A673 (cell line): ENCODE data around the gene FSCN2. TPM values are rescaled to one million over a fixed set of nuclear protein-coding genes. Genes with fewer than 3 reads are reported as not detected.

ENCODE experiments used
- BruUV-seq: library from RNA; stranded (reverse); fragments of 400-500 nt; replicated peaks from 2 replicates; lab custom pipeline; 2021; lab: Mats Ljungman, UMichigan
- CTCF ChIA-PET: fragments of 300-600 bp; sonication (Branson Sonifier 250); formaldehyde crosslinking; loops from one replicate; lab custom pipeline; 2022; ENCODE audit warnings: antibody characterized with exemption; lab: Charles Lee
- POLR2A ChIA-PET: fragments of 300-600 bp; sonication (Branson Sonifier 250); formaldehyde crosslinking; loops from one replicate; lab custom pipeline; 2022; ENCODE audit warnings: antibody characterized with exemption; ENCODE audit not compliant: low non-redundant PET; lab: Charles Lee
- DNase-seq: peaks from one replicate; pipeline ENCODE4 v3.0.0-alpha.2; 2015; ENCODE audit warnings: low spot score
- H3K27ac ChIP-seq: fragments of 200-600 bp; sonication (generic); 2 replicates; pipeline ENCODE4 v1.5.1; 2016; ENCODE audit warnings: mixed run types, low read depth, mild to moderate bottlenecking, mixed read lengths, antibody characterized with exemption, low read length; ENCODE audit not compliant: poor library complexity, severe bottlenecking
- H3K27me3 ChIP-seq: fragments of 200-600 bp; sonication (generic); replicated peaks from 2 replicates; pipeline ENCODE4 v1.6.1; 2017; ENCODE audit warnings: mixed run types, low read depth, mild to moderate bottlenecking, mixed read lengths, antibody characterized with exemption, low read length; ENCODE audit not compliant: insufficient read depth, poor library complexity
- H3K36me3 ChIP-seq: fragments of 200-600 bp; sonication (generic); 2 replicates; pipeline ENCODE4 v1.6.1; 2016; ENCODE audit warnings: mixed run types, mild to moderate bottlenecking, mixed read lengths, antibody characterized with exemption, low read length; ENCODE audit not compliant: insufficient read depth, poor library complexity, severe bottlenecking
- H3K4me1 ChIP-seq: fragments of 200-600 bp; sonication (generic); 2 replicates; pipeline ENCODE4 v1.6.1; 2017; ENCODE audit warnings: mixed run types, mild to moderate bottlenecking, mixed read lengths, antibody characterized with exemption, low read length; ENCODE audit not compliant: insufficient read depth, poor library complexity, severe bottlenecking
- H3K4me3 ChIP-seq: fragments of 200-600 bp; sonication (generic); 2 replicates; pipeline ENCODE4 v1.5.1; 2016; ENCODE audit warnings: low read depth, mixed run types, mild to moderate bottlenecking, mixed read lengths, low read length; ENCODE audit not compliant: poor library complexity, severe bottlenecking
- H3K9me3 ChIP-seq: fragments of 200-600 bp; sonication (generic); 2 replicates; pipeline ENCODE4 v1.6.1; 2016; ENCODE audit warnings: mixed run types, low read depth, mild to moderate bottlenecking, mixed read lengths, antibody characterized with exemption, low read length; ENCODE audit not compliant: poor library complexity, severe bottlenecking
- CTCF ChIP-seq: fragments of 300-800, 200-600 bp; sonication (generic); conservative IDR thresholded peaks from 2 replicates; pipeline ENCODE4 v1.5.1; 2017; ENCODE audit warnings: low read depth, mild to moderate bottlenecking, antibody characterized with exemption, low read length, moderate library complexity, mixed read lengths
- EZH2 ChIP-seq: fragments of 200-600 bp; sonication (generic); IDR thresholded peaks from 2 replicates; pipeline ENCODE4 v1.6.1; 2017; ENCODE audit warnings: borderline replicate concordance, low read depth, mild to moderate bottlenecking, mixed read lengths, antibody characterized with exemption, low read length; ENCODE audit not compliant: poor library complexity, severe bottlenecking
- intact Hi-C: fragments of 100-400 bp; cut with micrococcal nuclease; formaldehyde crosslinking; loops from one replicate; pipeline ENCODE4 v1.10.0; 2022; ENCODE audit not compliant: unreplicated experiment
- total RNA-seq: library from RNA; stranded (reverse); gene quantifications from 2 replicates; pipeline ENCODE4 v1.2.3, GENCODE V29; 2021

The FSCN2 gene
- total RNA-seq, 1 experiment from 2014 or later = 0.26 TPM

DNA sequence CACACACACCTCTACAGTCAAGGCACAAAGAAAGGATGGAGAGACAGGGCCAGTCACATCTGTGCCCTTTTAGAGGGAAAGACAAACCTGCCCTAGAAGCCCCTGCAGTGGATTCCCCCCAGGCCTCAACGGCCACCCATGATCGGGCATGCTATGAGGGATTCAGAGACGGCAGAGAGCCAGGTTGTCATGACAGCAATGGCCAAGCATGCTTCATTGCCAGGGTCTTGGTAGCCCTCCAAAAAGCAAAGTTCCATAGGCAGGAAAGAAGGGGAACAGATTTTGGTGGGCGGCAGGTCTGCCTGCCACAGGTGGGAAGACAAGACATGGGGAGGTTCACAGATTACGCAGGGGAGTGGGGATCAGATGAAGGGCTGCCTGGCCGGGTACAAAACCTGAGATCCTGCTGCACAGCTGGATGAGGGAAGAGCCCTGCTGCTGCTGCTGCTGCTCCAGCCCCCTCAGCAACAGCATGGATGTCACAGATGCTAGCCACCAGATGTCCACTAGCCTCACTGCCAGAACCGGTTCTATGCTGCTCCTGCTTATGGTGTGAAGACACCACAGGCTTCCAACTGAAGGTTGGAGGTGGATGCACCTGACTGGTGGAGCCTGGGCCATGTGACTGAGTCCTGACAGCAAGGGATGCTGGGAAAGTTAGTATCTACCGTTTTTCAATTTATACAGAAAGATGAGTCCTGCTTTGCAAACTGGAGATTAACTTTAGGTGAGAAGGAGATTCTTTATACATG lies 33.4 kb upstream of the FSCN2 start:
- H3K27me3 ChIP-seq = no peaks in the 10 kb centered on the region
- peak; percentile 50 for DNase-seq
- TF ChIP-seq EZH2 (no peak), CTCF (no peak)
- intact Hi-C loops = no loop called here
- no TSS peak for BruUV-seq
- H3K27ac ChIP-seq = no peak overlapping the region
- no peaks in the 10 kb centered on the region for H3K9me3 ChIP-seq
- peaks cover 7% of the 10 kb centered on the region for H3K4me1 ChIP-seq
- CTCF ChIA-PET = no interaction called here
- no peaks in the 10 kb centered on the region for H3K36me3 ChIP-seq
- no peak overlapping the region for H3K4me3 ChIP-seq
- POLR2A ChIA-PET = no interaction called here

DNA sequence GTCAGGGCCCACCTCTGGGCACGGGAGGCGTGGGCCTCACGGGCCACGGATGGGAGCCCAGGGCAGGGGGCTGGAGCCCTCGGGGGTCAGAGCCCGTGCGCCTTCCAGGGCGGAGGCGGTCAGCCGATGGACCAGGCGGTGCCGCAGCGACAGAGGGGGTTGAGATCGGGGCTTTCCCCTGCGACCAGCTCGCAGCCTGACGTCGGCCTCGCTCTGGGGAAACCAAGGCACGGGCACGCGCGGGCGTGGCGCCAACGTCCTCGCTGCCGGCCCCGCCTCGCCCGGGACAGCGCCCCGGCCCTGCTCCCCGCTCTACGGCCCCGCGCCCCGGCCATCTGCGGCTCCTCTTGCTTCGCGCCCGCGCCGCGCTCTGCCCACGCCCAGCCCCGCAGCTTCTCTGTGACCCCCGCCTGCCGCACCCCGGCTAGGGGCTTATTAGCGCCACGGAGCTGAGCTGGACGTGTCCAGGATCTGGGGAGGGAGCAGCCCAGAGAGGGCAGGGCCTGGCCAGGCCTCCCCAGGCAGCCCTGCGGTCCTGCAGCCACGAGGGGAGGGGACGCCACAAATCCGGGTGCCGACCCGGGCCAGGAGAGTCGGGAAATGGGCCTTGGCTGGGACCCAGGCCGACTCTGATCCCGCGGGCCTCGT lies 29.1 kb upstream of the FSCN2 start:
- intact Hi-C loops = no loop called here
- H3K27me3 ChIP-seq = no peaks in the 10 kb centered on the region
- no peaks in the 10 kb centered on the region for H3K36me3 ChIP-seq
- no peak overlapping the region for H3K27ac ChIP-seq
- no TSS peak for BruUV-seq
- no peak for TF ChIP-seq EZH2
- no peak for TF ChIP-seq CTCF
- ChIA-PET CTCF (no interaction called here), POLR2A (interaction anchor here (1.0 kb wide), 1 partner anchor 15 kb away, joined by 3 read pairs; no protein-coding TSS in a partner anchor)
- H3K4me1 ChIP-seq = no peaks in the 10 kb centered on the region
- no peaks in the 10 kb centered on the region for H3K9me3 ChIP-seq
- no peak for DNase-seq
- no peak overlapping the region for H3K4me3 ChIP-seq

GRCh38 chr17:81499601-81499970 lies 28.6 kb upstream of the FSCN2 start:
- DNase-seq = no peak
- Histone ChIP-seq H3K4me1 (no peaks in the 10 kb centered on the region), H3K36me3 (no peaks in the 10 kb centered on the region), H3K4me3 (no peak overlapping the region), H3K27ac (no peak overlapping the region), H3K9me3 (no peaks in the 10 kb centered on the region), H3K27me3 (no peaks in the 10 kb centered on the region)
- ChIA-PET CTCF (no interaction called here), POLR2A (interaction anchor here (0.7 to 1.0 kb wide), 2 partner anchors 14 to 69 kb away, joined by 3 to 4 read pairs; no protein-coding TSS in a partner anchor)
- TF ChIP-seq EZH2 = no peak
- TF ChIP-seq CTCF = no peak
- intact Hi-C loops = no loop called here
- BruUV-seq = no TSS peak
